NCI-H1417 (cell line): ENCODE data around the gene GRAMD2A.

Experiments used
- DNase-seq, 3 experiments: peaks; one replicate each; lab custom pipeline; 2025; lab: John Stamatoyannopoulos, UW

GRAMD2A gene

GRCh38 chr15:72217216-72217615, 19.6 kb upstream of the GRAMD2A start:
- no peak for DNase-seq

GRCh38 chr15:72216079-72216478, 18.5 kb upstream of the GRAMD2A start:
- DNase-seq, result no peak

GRCh38 chr15:72207558-72208085, 10.0 kb upstream of the GRAMD2A start:
- no peak for DNase-seq

- DNase-seq, result no peak
These were observed 9.1 kb upstream of the GRAMD2A start for GRCh38 chr15:72206677-72207000.

GRCh38 chr15:72205896-72206676, 8.5 kb upstream of the GRAMD2A start:
- DNase-seq, result no peak

GRCh38 chr15:72205273-72205672, 7.7 kb upstream of the GRAMD2A start:
- no peak for DNase-seq

GRCh38 chr15:72203507-72203837, 5.9 kb upstream of the GRAMD2A start:
- DNase-seq, result peak in 1 of 3 experiments; percentile 20

- DNase-seq, result no peak
These were observed 5.4 kb upstream of the GRAMD2A start for GRCh38 chr15:72202801-72203506.

GRCh38 chr15:72202302-72202701, 4.7 kb upstream of the GRAMD2A start:
- DNase-seq, result no peak

GRCh38 chr15:72201391-72201921, 3.9 kb upstream of the GRAMD2A start:
- no peak for DNase-seq

GRCh38 chr15:72200395-72201237, 3.0 kb upstream of the GRAMD2A start:
- no peak for DNase-seq

GRCh38 chr15:72199721-72200212, 2.2 kb upstream of the GRAMD2A start:
- DNase-seq, result peak; percentile 65 to 86 (median 67)

GRCh38 chr15:72199205-72199515, 1.6 kb upstream of the GRAMD2A start:
- DNase-seq, result no peak

GRCh38 chr15:72198356-72199204, 993 bp upstream of the GRAMD2A start:
- peak; percentile 68 to 93 (median 83) for DNase-seq

- no peak for DNase-seq
These were observed 537 bp downstream of the GRAMD2A start for GRCh38 chr15:72197041-72197459.

- DNase-seq, result no peak
These were observed 1.1 kb downstream of the GRAMD2A start for GRCh38 chr15:72196409-72197040.

GRCh38 chr15:72195101-72195511, 2.5 kb downstream of the GRAMD2A start:
- DNase-seq, result peak; percentile 8 to 50 (median 14)

GRCh38 chr15:72193836-72194396, 3.7 kb downstream of the GRAMD2A start:
- DNase-seq, result peak in 2 of 3 experiments; percentile 82 to 96

- DNase-seq, result no peak
These were observed 5.2 kb downstream of the GRAMD2A start for GRCh38 chr15:72192416-72192815.

GRCh38 chr15:72189250-72189902, 8.2 kb downstream of the GRAMD2A start:
- DNase-seq, result no peak
